HuH-7 (cell line): ENCODE results near the gene ZBTB32.

Source experiments
- DNase-seq: peaks from one replicate; pipeline ENCODE4 v3.0.0; 2011; ENCODE audit warnings: low spot score

The ZBTB32 gene

GRCh38 chr19:35753634-35754369, 49.4 kb downstream of the ZBTB32 start:
- no peak for DNase-seq

DNA sequence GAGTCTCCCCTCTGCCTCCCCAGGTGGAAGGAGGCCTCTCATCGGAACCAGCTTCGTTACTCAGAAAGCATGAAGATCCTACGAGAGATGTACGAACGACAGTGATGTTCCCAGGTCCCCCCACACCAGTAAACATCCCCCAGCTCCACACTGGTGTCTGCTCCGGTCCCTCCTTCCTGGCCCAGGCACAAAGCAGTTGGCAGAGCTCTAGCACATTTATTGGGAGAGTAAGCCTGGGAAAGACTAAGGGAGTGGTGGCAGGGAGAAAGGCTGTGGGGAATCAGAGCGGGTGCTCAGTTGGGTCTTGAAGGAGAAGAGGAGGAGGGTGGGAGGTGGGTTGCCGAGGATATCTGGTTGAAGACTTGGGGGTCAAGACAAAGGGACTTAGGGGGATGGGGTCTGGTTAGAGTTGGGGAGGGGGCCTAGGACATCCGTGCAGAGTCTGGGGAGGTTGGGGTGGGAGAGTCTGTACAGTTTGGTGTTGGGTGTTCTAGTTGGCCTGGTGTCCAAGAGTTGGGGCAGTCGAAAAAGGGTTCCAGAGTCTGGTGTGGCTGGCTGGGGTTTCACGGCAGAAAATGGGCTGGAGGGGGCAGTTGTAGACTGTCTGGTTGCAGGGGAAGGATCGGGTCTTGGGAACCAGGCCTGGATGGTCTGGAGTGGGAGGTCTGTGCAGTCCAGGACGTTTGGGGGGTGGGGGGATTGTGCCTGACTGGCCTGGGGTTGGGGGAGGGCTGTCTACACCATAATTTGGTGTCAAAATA, 50.2 kb downstream of the ZBTB32 start:
- DNase-seq, result no peak

- no peak for DNase-seq
Observed at GRCh38 chr19:35755131-35755549, 50.8 kb downstream of the ZBTB32 start.

GRCh38 chr19:35755550-35756376, 51.4 kb downstream of the ZBTB32 start:
- DNase-seq, result no peak

- no peak for DNase-seq
Observed at GRCh38 chr19:35756377-35757230, 52.2 kb downstream of the ZBTB32 start, which contains the start of gene HSPB6. TSS of gene HSPB6 (minus strand) at chr19:35757029. CDS start at chr19:35757008, 21 bp downstream.

- no peak for DNase-seq
Observed at GRCh38 chr19:35757231-35757748, 52.9 kb downstream of the ZBTB32 start.

DNA sequence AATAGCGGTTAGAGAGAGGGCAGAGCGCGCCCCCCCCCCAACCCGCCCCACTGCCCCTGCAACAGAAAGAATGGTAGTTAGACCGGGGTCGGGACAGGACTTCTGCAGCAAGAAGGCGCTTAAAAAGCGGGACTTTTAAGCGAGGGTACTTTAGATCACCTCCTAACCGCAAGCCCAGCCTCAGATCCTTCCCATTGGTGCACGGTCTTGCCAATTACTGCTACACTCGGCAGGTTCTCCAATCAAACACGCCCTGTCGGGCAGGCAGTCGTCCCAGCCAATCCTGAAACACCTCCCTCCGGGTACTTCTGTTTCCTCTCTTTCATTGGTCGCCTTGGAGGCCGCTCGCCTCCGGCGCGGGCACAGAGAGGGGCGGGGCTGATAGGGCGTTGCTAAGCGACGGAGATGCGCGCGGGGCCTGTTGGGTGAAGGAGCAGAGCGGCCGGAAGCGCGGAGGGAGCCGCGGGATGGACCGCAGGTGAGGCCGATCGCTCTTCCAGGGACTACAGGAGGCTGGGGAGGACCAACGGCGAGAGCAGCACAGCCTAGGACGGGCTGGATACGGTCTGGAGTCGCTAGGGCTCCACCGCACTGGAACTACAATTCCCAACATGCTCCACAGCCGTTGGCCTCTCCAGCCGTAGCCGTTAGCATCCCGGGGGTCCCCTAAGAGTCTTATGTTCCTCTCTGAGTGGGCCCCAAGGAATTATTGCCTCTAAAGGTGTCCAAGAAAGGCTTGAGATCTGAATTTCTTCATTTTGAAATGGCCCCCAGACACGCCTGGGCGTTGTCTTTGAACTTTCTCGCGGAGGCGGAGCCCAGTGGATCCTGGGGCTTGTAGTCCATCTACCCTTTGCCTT, 53.6 kb downstream of the ZBTB32 start, which contains the start of gene PROSER3:
Gene PROSER3 (plus strand): TSS at position 428 of the 860 bp plus-strand sequence. CDS start 40 bp downstream, at position 468.
- peak; percentile 100 for DNase-seq

- no peak for DNase-seq
Observed at GRCh38 chr19:35759697-35760096, 55.3 kb downstream of the ZBTB32 start.

GRCh38 chr19:35760711-35761349, 56.5 kb downstream of the ZBTB32 start:
- no peak for DNase-seq

- DNase-seq, result no peak
Observed at GRCh38 chr19:35764432-35765315, 60.3 kb downstream of the ZBTB32 start.
